Lung (tissue), 12 donors: Measurements from ENCODE around the gene PPP2R3A. TPM values are rescaled to one million over a fixed set of nuclear protein-coding genes. Genes with fewer than 3 reads are reported as not detected.

ENCODE experiments used
- ATAC-seq: fragments of 200-7000 bp; cut with Tn5 transposase; one replicate; pipeline ENCODE4 v1.9.1; 2020; ENCODE audit warnings: moderate number of reproducible peaks; ENCODE audit not compliant: insufficient read depth, low FRiP score
- DNase-seq, 3 donors: peaks; one replicate each; pipeline ENCODE4 v3.0.0-alpha.2; 2013 to 2017
- H3K27ac ChIP-seq, 2 donors: one replicate each; pipeline ENCODE4 v1.5.1; 2013; ENCODE audit warnings: mild to moderate bottlenecking in 2 of 2, moderate library complexity in 2 of 2, control low read depth in 1 of 2, inconsistent platforms in 1 of 2, low read depth in 1 of 2, low read length in 1 of 2
- H3K27me3 ChIP-seq, 3 donors: one replicate each; pipeline ENCODE4 v1.5.1; 2013; ENCODE audit warnings: low read length in 2 of 3; ENCODE audit not compliant: control insufficient read depth in 3 of 3, insufficient read depth in 3 of 3
- H3K36me3 ChIP-seq, 4 donors: one replicate each; pipeline ENCODE4 v1.5.1; 2013; ENCODE audit warnings: low read length in 4 of 4, mild to moderate bottlenecking in 1 of 4, moderate library complexity in 1 of 4; ENCODE audit not compliant: control insufficient read depth in 4 of 4, insufficient read depth in 4 of 4
- H3K4me1 ChIP-seq, 5 donors: one replicate each; pipeline ENCODE4 v1.5.1; 2013; ENCODE audit warnings: low read length in 5 of 5, mild to moderate bottlenecking in 2 of 5, moderate library complexity in 1 of 5; ENCODE audit not compliant: control insufficient read depth in 5 of 5, insufficient read depth in 5 of 5
- H3K4me3 ChIP-seq: one replicate; pipeline ENCODE4 v1.5.1; 2013; ENCODE audit warnings: mild to moderate bottlenecking, control low read depth, moderate library complexity
- H3K9ac ChIP-seq, 2 donors: one replicate each; pipeline ENCODE4 v1.5.1; 2013; ENCODE audit warnings: low read length in 2 of 2, control low read depth in 1 of 2; ENCODE audit not compliant: insufficient read depth in 1 of 2
- H3K9me3 ChIP-seq, 4 donors: one replicate each; pipeline ENCODE4 v1.5.1; 2013; ENCODE audit warnings: low read length in 3 of 4, mild to moderate bottlenecking in 1 of 4, moderate library complexity in 1 of 4; ENCODE audit not compliant: control insufficient read depth in 4 of 4, insufficient read depth in 3 of 4
- WGBS, 2 donors: extraction: QIAGEN DNeasy Blood & Tissue Kit; methylation state at CpG; one replicate each; pipeline ENCODE4 v1.1.7; 2013; 5-methylcytosine and 5-hydroxymethylcytosine counted together
- polyA plus RNA-seq, 2 donors: library from polyadenylated mRNA; stranded (reverse); fragments of 200-250 nt; gene quantifications; one replicate each; pipeline ENCODE4 v1.2.1, GENCODE V29; 2013
- total RNA-seq, 2 donors: library from RNA; depleted of rRNA in 1 of 2; stranded (reverse); fragments of >200 nt in 1 of 2; gene quantifications; one replicate each; pipeline ENCODE4 v1.2.1, GENCODE V29; 2014 to 2021
- TF ChIP-seq, protein P1 (sequence below): IDR thresholded peaks from 2 replicates; pipeline ENCODE4 v1.5.1; 2012; ENCODE audit warnings: mild to moderate bottlenecking; ENCODE audit errors: control extremely low read depth, extremely low read depth
- donor health status: control.
- donor health status: control.
- donor health status: Bipolar disorder and iron deficiency.
- donor health status: healthy.
- donor health status: DM: yes; HTN: yes; CAD: no.

The PPP2R3A gene
- total and polyA plus RNA-seq, 4 donors, result 1.6 to 17.0 (median 4.6) TPM

DNA sequence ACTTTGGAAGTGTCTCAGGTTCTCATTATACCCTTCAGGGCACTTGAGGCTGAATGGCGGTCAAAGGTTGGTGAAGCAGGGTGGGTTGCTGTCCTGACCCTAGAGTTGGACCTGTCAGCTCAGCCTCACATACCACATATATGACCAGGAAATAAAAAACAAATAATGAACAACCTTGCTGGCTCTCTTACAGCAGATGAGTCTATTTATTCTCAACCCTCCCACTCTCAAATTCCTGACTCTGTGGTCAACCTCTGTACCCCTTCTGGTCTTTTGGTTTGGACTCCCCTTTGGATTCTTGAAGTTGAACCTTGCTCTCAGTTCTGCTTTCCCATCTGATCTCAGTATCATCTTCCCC, 16.9 kb downstream of the PPP2R3A start:
- no peaks in the 10 kb centered on the region for H3K9me3 ChIP-seq
- peaks cover 0 to 9% (median 0%) of the 10 kb centered on the region in 5 donors for H3K4me1 ChIP-seq
- DNase-seq (no peak), ATAC-seq (no peak)
- no peak overlapping the region for H3K9ac ChIP-seq
- WGBS, 2 donors, result 96 to 100% methylated on average over 1 of the region's 1 CpG
- H3K4me3 ChIP-seq, result no peak overlapping the region
- H3K27me3 ChIP-seq, result no peaks in the 10 kb centered on the region
- H3K27ac ChIP-seq, result no peak overlapping the region
- no peaks in the 10 kb centered on the region for H3K36me3 ChIP-seq
- TF ChIP-seq, protein P1, sequence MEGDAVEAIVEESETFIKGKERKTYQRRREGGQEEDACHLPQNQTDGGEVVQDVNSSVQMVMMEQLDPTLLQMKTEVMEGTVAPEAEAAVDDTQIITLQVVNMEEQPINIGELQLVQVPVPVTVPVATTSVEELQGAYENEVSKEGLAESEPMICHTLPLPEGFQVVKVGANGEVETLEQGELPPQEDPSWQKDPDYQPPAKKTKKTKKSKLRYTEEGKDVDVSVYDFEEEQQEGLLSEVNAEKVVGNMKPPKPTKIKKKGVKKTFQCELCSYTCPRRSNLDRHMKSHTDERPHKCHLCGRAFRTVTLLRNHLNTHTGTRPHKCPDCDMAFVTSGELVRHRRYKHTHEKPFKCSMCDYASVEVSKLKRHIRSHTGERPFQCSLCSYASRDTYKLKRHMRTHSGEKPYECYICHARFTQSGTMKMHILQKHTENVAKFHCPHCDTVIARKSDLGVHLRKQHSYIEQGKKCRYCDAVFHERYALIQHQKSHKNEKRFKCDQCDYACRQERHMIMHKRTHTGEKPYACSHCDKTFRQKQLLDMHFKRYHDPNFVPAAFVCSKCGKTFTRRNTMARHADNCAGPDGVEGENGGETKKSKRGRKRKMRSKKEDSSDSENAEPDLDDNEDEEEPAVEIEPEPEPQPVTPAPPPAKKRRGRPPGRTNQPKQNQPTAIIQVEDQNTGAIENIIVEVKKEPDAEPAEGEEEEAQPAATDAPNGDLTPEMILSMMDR, result no peak

DNA sequence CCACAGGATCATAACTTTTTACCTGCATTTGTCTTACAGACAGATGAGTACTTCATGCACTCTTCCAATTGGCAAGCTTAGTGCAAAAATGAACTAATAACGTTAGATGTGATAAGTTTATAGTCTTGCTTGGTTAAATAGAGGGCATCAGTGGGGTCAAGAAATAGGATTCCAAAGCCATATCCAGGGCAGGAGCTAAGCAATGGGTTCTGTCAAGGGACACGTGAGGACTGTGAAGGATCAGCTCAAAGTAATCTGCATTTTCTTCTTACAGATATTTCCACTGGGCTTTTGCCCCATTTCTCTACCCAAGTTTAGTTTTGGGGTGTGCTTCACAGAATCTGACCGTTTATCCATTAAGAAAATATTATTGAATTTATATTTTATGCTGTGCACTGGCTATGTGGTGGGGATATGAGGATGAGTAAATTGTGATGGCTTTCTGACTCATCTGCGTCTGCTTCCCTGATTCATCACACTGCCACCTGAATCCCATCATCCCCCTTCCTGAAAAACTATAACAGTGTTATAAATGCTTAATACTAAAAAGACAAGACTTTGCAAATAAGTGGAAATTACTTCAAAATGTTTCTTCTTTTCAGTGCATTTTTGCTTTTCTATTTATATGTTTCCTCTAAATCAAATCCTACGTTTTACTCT, 17.5 kb downstream of the PPP2R3A start:
- ATAC-seq, result no peak
- TF ChIP-seq, protein P1, result no peak
- WGBS, 2 donors, result 88 to 92% methylated on average over 5 of the region's 5 CpGs
- Histone ChIP-seq H3K4me3 (no peak overlapping the region), H3K27ac (no peak overlapping the region), H3K4me1 (peaks cover 0 to 15% (median 0%) of the 10 kb centered on the region in 5 donors), H3K9me3 (no peaks in the 10 kb centered on the region), H3K27me3 (no peaks in the 10 kb centered on the region), H3K9ac (no peak overlapping the region), H3K36me3 (no peaks in the 10 kb centered on the region)
- DNase-seq, result no peak

DNA sequence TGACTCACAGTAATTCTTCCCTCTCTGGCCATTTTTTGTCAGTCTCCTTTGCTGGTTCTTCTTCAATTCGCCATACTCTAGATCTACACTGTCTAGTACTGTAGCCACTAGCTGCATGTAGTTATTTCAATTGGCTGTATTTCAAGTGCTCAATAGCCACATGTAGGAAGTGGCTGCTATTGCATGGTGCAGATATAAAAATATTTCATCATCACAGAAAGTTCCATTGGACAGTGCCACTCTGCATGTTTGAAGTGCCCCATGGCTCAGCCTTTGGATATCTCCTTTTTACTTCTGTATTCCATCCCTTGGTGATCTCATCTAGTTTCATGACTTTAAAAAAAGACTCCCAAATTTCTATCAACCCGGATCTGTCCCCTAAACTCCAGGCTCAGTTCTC, 22.1 kb downstream of the PPP2R3A start:
- no peak for ATAC-seq
- 88 to 96% methylated on average over 2 of the region's 2 CpGs for WGBS, 2 donors

More for the DNA sequence above, 22.1 kb downstream of the PPP2R3A start:
- TF ChIP-seq, protein P1, result no peak
- Histone ChIP-seq H3K27me3 (no peaks in the 10 kb centered on the region), H3K9me3 (no peaks in the 10 kb centered on the region), H3K4me1 (peaks cover 0 to 21% (median 0%) of the 10 kb centered on the region in 5 donors), H3K4me3 (no peak overlapping the region), H3K9ac (no peak overlapping the region), H3K36me3 (no peaks in the 10 kb centered on the region), H3K27ac (no peak overlapping the region)
- no peak for DNase-seq
